WERI-Rb-1 (cell line): ENCODE measurements around the gene MLH1.
"Not testable (repeated sequence)": the region's sequence is repeated elsewhere in the genome, so short reads cannot be mapped to it uniquely, and the experiment has no call there.

Experiments
- DNase-seq: peaks from one replicate; pipeline ENCODE4 v3.0.0-alpha.2; 2020
- H3K27ac ChIP-seq: fragments of 250-450 bp; sonication (Bioruptor Pico); 2 replicates; pipeline ENCODE4 v1.5.1; 2020; ENCODE audit warnings: mild to moderate bottlenecking, moderate library complexity
- H3K27me3 ChIP-seq: fragments of 250-450 bp; sonication (Bioruptor Pico); 2 replicates; pipeline ENCODE4 v1.5.1; 2021; ENCODE audit warnings: mild to moderate bottlenecking, low read depth, moderate library complexity; ENCODE audit not compliant: insufficient read depth, severe bottlenecking
- H3K36me3 ChIP-seq: fragments of 250-450 bp; sonication (Bioruptor Pico); 2 replicates; pipeline ENCODE4 v1.5.1; 2020; ENCODE audit warnings: mild to moderate bottlenecking, moderate library complexity
- H3K4me3 ChIP-seq: 2 replicates; pipeline ENCODE4 v1.5.1; 2011; ENCODE audit warnings: low read depth, mild to moderate bottlenecking, control low read depth, low read length
- H3K9me3 ChIP-seq: fragments of 250-450 bp; sonication (Bioruptor Pico); 2 replicates; pipeline ENCODE4 v1.5.1; 2021; ENCODE audit warnings: mild to moderate bottlenecking, moderate library complexity; ENCODE audit not compliant: severe bottlenecking
- CTCF ChIP-seq: IDR thresholded peaks from 2 replicates; pipeline ENCODE4 v1.5.1; 2011; ENCODE audit warnings: low read depth, mild to moderate bottlenecking, control low read depth, inconsistent platforms, low read length

The MLH1 gene

GRCh38 chr3:37041546-37042195 lies 48.4 kb downstream of the MLH1 start:
- no peak overlapping the region for H3K27ac ChIP-seq

GRCh38 chr3:37042712-37043111 lies 49.4 kb downstream of the MLH1 start:
- H3K4me3 ChIP-seq, H3K27me3 ChIP-seq, DNase-seq, H3K27ac ChIP-seq, H3K9me3 ChIP-seq: not testable (repeated sequence)
- peaks cover 34% of the 10 kb centered on the region for H3K36me3 ChIP-seq

More at GRCh38 chr3:37041546-37042195, 48.4 kb downstream of the MLH1 start:
- DNase-seq = no peak
- H3K4me3 ChIP-seq = no peak overlapping the region
- peaks cover 25% of the 10 kb centered on the region for H3K36me3 ChIP-seq
- H3K27me3 ChIP-seq = no peaks in the 10 kb centered on the region
- TF ChIP-seq CTCF = no peak
- no peaks in the 10 kb centered on the region for H3K9me3 ChIP-seq

DNA sequence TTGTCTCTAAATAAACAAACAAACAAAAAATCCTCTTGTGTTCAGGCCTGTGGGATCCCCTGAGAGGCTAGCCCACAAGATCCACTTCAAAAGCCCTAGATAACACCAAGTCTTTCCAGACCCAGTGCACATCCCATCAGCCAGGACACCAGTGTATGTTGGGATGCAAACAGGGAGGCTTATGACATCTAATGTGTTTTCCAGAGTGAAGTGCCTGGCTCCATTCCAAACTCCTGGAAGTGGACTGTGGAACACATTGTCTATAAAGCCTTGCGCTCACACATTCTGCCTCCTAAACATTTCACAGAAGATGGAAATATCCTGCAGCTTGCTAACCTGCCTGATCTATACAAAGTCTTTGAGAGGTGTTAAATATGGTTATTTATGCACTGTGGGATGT lies 57.0 kb downstream of the MLH1 start:
- TF ChIP-seq CTCF = no peak
- Histone ChIP-seq H3K27me3 (no peaks in the 10 kb centered on the region), H3K27ac (no peak overlapping the region), H3K4me3 (no peak overlapping the region), H3K9me3 (no peaks in the 10 kb centered on the region), H3K36me3 (peaks cover 73% of the 10 kb centered on the region)
- no peak for DNase-seq

DNA sequence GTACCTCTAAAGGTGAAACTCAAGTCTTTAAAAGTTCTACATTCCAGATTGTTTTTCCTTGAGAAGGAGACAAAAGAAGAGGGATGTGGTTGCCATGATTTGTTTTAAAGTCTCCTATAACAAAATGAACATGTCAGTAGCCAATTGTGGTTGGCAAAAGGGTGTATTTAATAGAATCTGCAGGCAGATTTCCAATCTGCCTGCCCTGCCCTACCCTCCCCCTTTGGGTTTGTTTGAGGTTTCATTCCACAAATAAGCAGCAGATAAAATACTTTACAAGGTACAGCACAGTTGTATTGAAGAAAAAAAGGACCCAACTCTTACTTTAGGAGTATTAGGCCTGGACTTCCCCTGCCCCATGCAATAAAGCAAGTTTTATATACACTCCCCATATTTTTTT lies 59.5 kb downstream of the MLH1 start:
- Histone ChIP-seq H3K4me3 (no peak overlapping the region), H3K36me3 (peaks cover 66% of the 10 kb centered on the region)
- DNase-seq = no peak

GRCh38 chr3:37053337-37053736 lies 60.0 kb downstream of the MLH1 start:
- Histone ChIP-seq H3K4me3 (no peak overlapping the region), H3K9me3 (no peaks in the 10 kb centered on the region), H3K36me3 (peaks cover 70% of the 10 kb centered on the region), H3K27ac (no peak overlapping the region), H3K27me3 (no peaks in the 10 kb centered on the region)
- DNase-seq = no peak
- TF ChIP-seq CTCF = no peak

More for the DNA sequence above, 59.5 kb downstream of the MLH1 start:
- TF ChIP-seq CTCF = no peak
- Histone ChIP-seq H3K9me3 (no peaks in the 10 kb centered on the region), H3K27ac (no peak overlapping the region), H3K27me3 (no peaks in the 10 kb centered on the region)

DNA sequence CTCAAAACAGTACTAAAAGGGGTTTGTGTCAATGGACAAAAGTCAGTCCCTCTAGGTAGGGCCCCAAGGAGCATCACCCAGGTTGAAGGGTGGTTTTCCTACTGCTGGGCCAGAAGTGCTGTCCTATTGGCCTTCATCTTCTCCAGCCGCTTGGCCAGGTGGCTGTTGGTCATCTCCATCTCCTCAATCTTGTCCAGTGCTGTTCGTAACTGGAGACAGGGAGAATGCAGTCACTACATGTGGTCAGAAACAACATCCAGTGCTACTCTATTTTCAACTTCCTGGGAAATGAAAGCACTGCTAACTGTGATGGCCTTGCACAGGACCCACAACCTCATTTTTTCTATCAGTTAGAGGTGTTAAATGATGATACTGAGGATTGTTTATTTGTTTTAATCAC lies 60.4 kb downstream of the MLH1 start:
- no peak for TF ChIP-seq CTCF
- no peaks in the 10 kb centered on the region for H3K9me3 ChIP-seq
- no peak for DNase-seq
- no peak overlapping the region for H3K4me3 ChIP-seq
- no peaks in the 10 kb centered on the region for H3K27me3 ChIP-seq
- no peak overlapping the region for H3K27ac ChIP-seq
- H3K36me3 ChIP-seq = peaks cover 66% of the 10 kb centered on the region
